GM19025 (cell line): ENCODE data around the gene ENGASE.

Experiments
- ATAC-seq: cut with Tn5 transposase; IDR thresholded peaks from one replicate; pipeline ENCODE4 v1.9.1; 2021; ENCODE audit warnings: mild to moderate bottlenecking, low read depth, moderate library complexity; ENCODE audit not compliant: unreplicated experiment

ENGASE gene

DNA sequence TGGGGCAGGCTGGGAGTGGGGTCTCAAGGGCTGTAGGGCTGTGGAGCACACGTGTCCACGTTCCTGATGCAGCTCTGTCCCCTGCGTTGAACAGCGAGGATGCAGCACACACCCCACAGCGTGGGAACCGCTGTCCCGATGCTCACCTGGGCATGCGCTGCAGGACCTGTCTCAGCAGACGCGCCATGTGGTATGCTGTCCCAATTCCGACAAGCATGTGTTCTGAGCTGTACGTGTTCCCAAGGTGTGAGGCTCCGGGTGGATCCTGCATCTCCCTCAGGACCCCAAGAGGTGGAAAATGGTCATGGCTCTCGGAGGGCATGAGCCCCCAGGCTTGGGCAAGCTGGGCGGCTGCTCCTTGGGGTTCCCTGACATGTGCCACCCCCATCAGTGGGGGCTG is 34.2 kb downstream of the ENGASE start:
- no peak for ATAC-seq

DNA sequence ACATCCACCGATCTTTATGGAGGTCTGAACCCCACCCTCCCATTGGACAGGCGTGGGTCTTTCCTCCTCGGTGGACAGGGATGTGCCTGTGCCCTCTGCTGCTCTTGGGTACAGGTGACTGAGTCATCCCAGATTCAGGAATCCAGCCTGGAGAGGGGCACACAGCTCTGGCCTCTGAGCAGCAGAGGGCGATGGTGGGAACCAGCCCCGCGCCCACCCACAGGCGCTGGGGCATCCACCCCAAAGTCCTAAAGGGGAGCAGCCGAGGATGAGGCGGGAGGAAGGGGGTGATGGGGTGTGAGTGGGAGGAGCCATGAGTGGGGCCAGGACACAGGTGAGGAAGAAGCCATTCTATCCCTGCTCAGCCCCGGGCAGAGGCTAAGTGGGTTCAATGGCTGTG is 35.0 kb downstream of the ENGASE start:
- ATAC-seq = no peak

DNA sequence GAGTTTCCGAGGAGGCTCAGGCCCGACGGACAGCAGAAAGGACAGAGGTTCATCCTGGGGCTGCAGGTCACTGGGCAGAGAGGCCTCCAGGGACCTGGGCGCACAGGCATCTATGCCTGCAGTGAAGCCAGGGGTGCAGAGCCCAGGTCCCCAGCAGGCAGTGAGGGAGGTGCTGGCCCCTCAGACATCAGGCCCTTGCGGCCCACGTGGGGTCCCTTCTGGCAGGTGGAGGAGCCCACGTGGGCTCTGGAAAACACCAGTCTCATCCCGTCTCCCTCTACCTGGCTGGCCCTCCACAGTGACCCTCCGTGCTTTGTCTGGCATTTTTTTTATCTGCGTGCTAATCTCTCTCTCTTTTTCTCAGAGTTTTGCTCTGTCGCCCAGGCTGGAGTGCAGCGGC is 36.5 kb downstream of the ENGASE start:
- ATAC-seq = no peak

DNA sequence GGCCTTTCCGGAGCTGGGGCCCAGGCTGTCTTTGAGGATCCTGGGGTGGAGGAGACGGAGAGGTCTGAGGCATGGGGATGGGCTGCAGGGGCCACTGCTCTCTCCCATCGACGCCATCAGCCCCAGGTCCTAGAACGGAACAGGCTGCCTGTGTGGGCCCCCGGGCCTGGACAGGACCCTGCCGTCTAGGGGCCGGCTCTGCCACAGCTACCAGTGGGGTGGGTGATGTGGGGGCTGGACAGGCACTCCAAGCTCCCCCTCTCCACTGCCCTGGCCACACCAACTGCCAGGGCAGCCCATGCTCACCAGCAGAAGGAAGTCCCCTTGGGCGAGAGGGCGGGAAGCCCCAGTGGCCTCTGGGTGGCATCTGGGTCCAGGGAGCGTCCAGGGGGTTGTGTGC is 37.8 kb downstream of the ENGASE start:
- no peak for ATAC-seq

DNA sequence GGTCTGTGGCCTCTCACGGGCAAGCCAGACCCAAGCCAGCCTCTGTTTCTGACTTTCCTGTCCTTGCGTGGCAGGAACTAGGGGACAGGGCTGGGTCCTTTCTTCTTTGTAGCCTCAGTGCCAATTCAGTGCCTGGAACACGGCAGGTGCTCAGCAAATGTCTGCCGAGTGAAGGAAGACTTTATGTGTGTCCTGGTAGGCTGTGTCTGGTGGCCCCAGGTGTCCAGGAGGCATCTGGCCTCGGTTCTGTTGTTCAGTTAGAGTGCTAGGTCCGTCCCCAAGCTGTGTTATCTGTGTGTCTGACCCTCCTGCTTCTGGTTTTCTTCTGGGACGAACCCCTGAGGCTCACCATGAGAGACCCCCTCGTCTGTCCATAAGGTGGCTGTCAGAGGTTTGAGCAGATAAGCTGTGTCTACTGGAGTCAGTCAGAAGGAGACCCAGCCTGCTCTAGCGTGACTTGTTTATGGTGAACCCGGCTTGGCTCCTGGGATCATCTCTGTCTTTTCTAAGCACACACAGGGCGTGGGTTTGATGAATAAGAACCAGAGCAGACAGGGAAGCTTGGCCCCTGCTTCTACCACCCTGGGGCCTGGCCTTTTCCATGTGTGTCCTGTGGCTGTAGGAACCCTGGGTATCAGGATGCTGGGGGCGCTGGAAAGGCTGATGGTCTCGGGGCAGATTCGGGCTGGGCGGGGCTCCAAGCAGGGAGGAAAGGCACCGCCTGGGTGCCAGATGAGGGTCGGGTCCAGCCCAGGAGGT is 39.3 kb downstream of the ENGASE start:
- ATAC-seq = no peak

DNA sequence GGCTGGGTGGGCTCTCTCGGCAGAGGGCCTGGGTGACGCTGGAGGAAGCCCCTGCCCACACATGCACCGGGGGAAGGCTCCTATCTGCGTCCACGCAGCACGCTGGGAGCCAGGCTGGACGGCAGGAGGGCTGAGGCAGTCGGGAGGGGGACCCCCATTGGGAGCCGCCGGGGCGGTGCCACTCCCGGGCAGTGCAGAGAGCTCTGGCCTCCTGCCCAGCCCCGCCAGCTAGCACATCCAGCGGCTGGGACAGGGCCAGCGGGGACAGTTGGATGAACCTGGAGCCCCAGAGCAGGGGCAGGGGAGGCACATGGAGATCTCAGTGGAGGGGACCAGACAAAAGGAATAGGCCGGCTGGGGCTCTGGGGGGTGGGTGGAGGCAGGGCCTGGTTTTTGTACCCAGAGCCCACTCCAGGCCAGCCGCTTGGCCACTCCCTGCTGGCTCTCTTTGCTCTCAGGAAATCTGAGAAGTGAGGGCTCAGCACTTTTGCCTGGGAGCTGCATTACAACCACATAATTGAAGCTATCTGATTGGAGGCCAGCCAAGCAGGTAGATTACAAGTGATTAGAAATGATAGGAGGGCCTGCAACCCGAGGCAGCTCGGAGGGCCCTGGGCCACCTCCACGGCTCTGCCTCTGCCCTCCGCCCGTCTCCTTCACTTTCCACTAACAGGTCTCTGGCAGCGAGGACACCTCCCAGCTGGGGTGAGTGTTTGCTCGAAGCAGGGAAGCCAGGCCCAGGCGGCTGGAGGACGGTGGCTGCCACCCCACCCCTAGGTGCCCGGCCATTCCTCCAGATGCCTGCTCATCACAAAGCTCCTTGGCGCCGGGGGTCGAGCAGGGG is 40.1 kb downstream of the ENGASE start:
- no peak for ATAC-seq

DNA sequence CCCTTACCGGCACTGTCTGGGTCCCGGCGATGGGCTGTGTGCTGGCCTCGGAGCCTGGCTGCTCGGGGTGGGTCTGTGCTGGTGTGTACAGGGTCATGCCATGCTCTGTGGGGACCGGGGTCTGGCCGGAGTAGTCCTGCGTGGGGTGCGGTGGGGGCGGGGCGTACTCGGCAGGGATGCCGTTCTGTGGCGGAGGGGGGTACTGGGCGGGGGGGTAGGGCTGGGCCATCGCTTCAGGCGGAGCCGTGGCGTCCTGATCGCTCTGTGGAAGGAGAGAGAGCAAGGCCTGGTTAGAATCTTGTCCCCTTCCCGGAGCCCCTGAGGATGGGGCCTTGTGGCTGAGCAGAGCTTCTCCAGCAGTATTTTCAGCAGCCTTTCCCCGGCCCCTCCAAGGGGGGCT is 40.9 kb downstream of the ENGASE start:
- ATAC-seq = no peak

DNA sequence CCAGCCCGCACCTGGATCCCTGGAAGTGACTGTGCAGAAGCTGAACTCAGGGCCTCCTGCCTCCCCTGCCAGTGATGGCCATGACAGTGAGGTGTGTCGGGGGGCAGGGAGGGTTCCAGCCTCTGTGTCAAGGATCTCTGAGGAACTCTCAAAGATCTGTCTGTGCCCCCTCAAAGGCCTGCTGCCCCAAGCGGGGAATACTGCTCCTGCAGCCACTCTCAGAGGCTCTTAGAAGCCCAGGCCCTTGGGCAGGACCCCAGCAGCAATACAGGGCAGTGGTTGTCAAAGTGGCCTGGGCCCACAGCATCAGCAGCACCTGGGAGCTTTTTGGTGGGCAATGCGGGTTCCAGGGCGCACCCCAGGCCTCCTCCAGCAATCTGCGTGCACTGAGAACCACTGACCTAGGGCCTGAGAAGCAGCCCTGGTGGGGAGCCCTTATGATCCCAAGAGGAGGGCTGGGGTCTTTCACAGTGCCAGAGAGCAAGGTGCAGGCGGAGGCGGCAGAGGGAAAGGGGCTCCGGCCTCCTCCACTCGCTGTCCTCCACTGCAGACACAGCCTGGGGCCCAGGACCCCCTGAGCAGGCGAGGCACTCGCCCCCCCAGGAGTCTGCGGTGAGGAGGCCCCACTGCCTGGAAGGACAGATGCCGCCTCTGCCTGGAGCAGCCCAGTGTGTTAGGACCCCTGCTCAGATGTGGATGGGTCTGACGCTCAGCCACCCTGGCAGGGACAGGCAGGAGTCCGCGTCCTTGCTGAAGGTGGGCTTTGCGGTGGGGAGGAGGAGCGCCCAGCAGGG is 42.1 kb downstream of the ENGASE start:
- no peak for ATAC-seq

DNA sequence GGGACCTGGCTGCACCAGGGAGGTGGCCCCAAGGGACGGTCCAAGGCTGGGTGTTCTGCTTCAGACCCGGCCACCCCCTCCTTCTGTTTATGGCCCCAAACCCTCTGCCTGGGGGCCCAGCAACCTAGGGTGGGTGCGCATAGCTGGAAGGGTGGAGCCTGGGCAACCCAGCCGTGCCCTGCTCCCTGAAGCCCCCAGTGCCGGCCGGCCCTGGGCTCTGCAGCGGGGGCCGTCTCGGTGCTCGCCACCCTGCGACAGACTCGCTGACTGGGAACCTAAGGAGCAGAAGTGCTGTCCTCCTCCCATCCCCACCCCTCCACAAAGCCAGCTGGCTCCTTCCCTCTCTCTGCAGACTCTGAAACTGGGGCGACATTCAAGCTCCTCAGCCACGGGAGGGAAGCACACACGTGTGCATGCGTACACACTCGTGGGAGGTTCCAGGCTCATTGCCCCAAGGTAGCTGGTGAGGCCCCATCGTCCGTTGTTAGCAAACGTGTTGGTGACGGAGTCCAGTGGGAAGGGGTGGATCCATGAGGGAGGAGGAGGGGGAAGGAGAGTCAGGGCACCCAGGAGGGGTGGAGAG is 43.4 kb downstream of the ENGASE start:
- no peak for ATAC-seq

DNA sequence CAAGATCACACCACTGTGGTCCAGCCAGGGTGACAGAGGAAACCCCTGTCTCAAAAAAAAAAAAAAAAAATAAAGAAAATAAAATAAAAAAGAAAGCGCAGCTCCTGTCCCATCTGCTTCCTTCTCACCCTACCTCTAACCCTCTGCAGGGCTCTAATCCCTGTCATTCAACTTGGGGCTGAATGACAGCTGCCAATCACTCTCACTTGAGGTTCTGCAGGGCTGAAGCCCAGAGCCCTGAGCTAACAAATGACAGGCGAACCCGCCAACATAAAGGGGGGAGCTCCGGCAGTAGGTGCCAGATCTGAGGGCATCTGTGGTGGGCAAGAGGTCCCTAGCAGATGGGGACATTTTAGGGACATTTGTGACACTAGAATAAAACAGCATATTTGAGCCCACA is 44.3 kb downstream of the ENGASE start:
- ATAC-seq = no peak

DNA sequence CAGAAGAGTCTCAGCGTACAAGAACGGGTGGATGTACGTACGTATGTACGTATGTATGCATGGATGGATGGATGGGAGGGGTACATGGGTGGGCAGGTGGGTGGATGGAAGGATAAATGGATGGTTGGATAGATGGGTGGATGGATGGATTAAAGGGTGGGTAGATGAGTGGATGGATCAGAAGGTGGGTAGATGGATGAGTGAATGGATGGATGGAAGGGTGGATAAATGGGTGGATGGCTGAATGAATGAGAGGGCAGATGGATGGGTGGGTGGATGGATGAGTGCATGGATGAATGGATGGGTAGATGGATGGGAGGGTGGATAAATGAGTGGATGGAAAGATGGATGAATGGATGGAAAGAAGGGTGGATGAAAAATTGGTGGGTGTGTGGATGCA is 45.6 kb downstream of the ENGASE start:
- ATAC-seq = no peak

DNA sequence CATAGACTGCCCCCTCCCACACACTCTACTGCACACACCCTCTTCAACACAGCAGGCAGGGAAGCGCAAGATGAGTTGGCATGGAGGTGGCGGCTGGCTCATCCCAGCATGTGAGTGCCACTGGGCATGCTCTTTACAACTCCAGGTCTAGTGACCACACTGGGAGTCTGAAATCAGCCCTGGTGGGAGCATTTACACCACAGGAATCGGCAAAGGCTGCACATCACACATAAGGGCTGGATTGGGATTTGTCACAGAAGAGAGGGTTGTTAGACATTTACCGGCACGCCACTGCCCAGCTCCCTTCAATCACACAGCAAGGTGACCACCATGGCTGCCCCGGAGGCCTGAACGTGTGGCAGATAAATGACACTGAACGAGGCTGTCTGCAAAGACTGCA is 49.4 kb downstream of the ENGASE start:
- no peak for ATAC-seq

DNA sequence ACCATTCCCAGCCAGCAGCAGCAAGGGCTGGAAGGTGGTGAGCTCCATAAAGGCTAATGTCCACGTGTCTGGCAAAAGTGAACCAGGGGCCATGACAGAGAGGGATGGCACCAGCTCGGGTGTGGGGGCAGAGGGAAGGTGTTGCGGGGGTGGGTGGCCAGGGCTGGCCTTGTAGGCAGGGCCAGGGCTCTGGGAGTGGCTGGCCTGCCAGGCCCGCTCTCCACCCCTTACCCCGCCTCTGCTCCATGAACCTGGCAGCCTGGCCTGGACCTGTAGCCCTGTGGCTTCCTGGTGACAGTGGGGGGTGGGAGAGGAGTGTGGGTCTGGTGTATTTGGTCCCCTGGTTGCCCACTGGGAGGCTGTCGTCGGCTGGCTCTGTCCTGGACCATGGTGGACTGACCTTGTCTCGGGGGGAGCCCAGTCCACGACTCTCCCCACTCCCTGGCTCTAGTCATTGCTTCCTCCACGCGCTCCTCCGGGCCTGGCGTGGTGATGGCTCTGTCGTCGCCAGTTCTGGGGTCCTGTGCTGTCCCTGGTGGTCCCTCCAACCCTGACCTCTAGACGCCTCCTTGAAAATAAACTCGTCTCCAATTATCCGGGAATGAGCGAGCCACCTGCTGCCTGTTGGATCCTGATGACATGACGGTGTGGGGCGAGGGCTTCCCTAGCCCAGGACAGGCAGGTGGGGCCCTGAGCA is 50.0 kb downstream of the ENGASE start:
- ATAC-seq = no peak

DNA sequence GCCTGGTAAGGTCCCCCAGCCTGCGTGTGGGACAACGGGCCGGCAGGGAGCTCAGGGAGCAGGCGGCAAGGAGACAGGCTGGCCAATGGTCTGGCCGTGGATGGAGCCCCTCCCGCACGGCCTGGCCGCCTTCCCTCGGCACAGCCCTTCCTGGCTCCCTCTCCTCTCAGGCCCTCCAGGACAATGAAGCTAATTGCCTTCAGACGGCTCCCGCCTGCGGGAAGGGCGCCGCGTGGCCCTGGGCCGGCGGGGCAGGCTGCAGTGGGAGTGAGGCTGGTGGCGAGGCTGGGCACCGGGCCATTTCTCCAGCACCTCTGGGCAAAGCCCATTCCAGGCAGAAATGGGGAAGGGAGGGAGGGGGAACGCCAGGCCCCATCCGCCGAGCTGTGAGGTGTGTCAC is 50.9 kb downstream of the ENGASE start:
- no peak for ATAC-seq

DNA sequence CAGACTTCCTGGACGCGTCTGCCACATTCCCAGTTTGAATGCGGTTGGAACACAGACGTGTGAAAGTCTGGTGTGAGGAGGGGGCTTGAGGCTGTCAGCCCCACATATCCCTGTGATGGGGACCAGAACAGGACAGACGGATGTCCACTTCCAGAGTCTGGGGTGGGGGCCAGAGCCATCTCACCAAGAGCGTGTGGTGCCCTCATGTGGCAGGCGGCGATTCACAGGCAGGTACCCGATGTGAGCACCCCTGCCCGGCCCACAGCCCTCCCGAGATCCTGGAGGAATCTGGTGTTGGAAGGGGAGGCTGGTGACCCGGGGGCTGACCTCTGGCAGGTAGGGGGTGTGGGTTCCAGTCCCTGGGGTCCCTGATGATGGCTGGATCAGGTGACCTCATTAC is 51.5 kb downstream of the ENGASE start:
- no peak for ATAC-seq

DNA sequence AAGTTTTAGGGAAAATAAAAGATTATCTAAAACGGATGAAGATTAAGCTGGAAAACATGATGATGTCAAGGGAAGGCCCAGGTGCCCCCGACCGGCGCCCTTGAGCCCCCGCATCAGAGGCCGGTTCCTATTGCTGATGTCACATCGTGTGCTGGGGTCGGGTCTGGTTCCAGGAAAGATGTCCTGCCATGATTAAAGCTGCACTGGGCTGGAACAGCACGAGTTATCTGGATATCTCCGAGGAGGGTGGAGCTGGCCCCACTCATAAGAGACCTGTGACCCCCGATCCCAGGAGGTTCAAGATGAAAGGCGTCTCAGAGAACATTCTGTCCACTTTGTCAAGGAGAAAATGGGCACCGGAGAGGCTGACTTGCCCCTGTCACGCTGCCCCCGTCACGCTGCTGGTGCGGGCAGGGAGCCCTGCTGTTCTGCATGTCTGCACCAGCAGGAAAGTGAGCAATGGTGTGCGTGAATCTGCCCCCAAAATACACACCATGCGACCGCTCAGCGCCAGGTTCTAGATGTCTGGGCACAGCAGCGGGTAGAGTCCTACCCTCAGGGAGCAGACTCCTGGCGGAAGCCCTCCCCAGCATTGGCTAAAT is 53.0 kb downstream of the ENGASE start:
- ATAC-seq = no peak

DNA sequence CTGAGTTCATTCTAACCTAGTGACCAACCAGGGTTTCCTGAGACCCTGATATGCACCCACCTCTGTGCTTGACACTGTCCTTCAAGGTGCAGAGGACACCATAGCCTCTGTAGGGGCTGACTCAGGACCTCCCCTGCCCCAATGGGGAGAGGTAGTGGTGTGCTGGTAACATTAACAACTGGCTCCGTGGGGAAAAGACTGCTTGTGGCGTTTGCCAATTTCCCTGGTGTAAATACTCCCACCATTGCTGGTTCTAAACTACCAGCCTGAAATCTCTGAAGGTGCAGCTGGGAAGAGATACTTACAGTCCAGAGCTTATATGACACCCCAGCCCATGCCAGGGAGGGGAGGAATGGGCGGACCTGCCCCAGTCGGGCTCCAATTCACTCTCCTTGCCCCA is 54.9 kb downstream of the ENGASE start:
- ATAC-seq = no peak

DNA sequence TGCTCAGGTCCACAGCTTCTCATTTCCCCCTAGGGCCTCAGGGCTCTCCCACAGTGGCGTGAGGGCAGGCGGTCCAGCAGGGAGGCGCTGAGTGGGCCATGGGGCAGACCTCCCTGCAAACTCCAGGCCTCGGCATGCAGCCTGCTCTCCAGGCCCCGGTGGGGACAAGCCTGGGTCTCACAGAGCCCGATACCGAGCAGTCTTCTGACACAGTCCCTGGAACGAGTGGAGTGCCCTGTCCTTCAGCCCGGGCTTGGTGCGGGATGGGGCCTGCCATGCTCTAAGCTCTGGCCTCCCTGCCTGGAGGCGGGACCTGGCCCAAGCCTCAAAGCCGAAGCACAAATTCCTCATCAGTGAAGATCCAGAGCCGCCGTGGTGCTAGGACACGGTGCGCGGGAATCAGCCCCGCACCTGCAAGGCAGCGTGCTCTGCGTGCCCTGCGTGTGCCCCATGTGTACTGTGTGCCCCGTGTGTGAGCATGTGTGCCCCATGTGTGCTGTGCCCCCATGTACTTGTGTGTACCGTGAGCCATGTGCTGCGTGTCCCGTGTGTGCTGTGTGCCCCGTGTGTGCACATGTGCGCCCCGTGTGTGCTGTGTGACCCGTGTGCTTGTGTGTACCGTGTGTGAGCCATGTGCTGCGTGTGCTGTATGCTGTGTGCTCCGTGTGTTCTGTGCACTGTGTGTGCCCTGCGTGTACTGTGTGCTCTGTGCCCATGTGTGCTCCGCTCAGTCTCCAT is 56.1 kb downstream of the ENGASE start:
- ATAC-seq = no peak

DNA sequence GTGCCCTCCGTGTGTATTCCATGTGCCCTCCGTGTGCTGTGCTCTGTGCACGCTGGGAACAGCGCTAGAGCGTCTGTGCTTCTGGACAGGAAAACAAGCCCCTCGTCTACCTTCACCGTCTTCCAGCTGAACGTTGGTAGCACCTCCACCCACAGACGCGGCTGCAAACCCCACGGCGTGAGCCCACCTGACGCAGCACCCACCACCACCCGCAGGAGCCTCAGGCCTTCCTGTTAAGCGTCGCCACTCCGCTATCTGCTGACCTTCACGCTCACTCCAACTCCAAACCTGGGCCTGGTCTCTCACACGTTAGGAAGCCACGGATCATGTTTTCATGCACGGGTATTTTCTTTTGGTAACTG is 56.6 kb downstream of the ENGASE start:
- no peak for ATAC-seq
